T-helper 1 cell treated with Interleukin-12 subunit alpha and Interleukin-12 subunit beta and Interleukin-4 antibody, amounts not matched to agents 30 ng/mL and 1 ng/mL, for 36 hours (primary cell): ENCODE measurements around the gene DGCR8. TPM values are rescaled to one million over a fixed set of nuclear protein-coding genes. Genes with fewer than 3 reads are reported as not detected.

Source experiments
- intact Hi-C: fragments of 100-400 bp; cut with micrococcal nuclease; formaldehyde crosslinking; loops from one replicate; pipeline ENCODE4 v1.15.1; 2024
- total RNA-seq: library from RNA; stranded (reverse); gene quantifications from 2 replicates; pipeline ENCODE4 v1.2.3, GENCODE V29; 2022

DGCR8 gene
- total RNA-seq, 1 donor from 2014 or later = 66.1 TPM

DNA sequence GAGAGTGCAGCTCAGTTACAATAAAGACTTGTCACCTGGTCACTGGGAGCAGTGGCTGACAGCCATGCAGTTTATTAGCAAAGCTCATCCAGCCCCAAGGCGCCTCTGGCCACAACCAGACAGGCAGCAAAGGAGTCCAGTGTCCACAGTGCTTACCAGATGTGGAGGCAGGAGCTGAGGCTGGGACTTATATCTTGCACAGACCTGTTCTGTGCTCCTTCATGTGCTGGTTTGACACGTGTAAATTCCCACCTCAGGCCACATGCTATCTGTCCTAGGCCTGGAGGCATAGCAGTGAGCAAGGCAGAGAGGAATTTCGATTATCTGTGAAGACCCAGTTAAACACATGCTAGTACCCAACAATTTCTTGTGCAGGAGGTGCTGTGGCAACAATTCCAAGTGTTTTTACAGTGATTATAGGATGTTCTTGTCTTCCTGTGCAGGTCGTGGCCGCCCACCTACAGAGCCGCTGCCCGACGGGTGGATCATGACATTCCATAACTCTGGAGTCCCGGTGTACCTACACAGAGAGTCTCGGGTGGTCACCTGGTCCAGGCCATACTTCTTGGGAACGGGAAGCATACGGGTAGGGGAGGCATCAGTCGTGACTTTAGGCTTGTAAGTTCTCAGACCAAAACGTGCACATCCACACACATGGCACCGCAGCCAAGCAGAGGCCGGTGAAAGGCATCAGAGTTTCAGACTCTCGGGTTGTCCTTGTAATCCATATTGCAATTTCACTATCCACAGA, 9.4 kb downstream of the DGCR8 start:
- intact Hi-C loops = no loop called here

- intact Hi-C loops = no loop called here
Measured at GRCh38 chr22:20089977-20090729, 10.1 kb downstream of the DGCR8 start.

- intact Hi-C loops = no loop called here
Measured at GRCh38 chr22:20090730-20091240, 10.7 kb downstream of the DGCR8 start.

DNA sequence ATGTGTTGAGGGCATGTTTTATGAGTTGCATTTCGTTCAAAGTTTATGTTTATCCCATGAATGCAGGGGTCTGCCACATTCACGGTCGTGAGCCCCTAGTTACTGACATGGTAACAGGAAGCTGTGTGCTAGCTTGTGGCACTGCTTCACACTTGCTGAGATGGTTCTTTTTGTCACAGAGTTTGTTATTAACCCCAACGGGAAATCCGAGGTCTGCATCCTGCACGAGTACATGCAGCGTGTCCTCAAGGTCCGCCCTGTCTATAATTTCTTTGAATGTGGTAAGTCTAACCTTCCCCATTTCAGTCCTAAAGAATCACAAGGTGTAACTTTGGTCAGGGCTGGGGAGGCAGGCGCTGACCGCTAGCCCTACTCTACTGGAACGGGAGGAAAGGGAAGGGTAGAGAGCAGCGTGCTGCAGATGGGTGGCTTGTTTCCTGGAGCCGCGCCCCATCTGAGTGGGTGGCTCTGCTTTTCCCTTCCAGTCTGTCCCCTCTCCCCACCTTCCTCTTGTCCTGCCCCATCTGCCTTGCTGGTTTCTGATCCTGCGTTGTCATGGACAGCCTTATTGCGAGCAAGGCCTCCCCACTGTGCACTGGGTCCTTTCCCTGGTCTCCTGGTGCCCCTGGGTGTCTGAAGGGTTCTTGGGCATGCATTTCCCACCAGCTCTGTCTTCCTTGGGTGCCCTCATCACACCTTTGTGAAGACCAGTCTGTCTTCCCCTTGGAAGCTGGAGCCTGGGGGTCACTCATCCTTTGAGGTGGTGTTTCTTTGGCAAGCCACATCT, 11.8 kb downstream of the DGCR8 start:
- intact Hi-C loops = no loop called here

GRCh38 chr22:20092477-20092854, 12.4 kb downstream of the DGCR8 start:
- intact Hi-C loops = no loop called here

GRCh38 chr22:20093418-20094196, 13.6 kb downstream of the DGCR8 start:
- intact Hi-C loops = no loop called here

- intact Hi-C loops = no loop called here
Measured at GRCh38 chr22:20094197-20094807, 14.3 kb downstream of the DGCR8 start.

DNA sequence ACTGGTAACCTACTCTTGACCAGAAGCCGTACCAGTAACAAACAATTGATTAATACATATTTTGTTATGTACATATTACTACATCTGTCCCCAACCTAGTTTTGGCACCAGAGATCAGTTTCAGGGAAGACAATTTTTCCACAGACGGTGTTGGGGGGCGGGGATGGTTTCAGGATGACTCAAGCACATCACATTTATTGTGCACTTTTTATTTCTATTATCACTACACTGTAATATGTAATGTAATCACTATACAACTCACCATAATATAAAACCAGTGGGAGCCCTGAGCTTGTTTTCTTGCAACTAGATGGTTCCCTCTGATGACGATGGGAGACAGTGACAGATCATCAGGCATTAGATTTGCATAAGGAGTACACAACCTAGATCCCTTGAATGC, 15.5 kb downstream of the DGCR8 start:
- intact Hi-C loops = no loop called here

DNA sequence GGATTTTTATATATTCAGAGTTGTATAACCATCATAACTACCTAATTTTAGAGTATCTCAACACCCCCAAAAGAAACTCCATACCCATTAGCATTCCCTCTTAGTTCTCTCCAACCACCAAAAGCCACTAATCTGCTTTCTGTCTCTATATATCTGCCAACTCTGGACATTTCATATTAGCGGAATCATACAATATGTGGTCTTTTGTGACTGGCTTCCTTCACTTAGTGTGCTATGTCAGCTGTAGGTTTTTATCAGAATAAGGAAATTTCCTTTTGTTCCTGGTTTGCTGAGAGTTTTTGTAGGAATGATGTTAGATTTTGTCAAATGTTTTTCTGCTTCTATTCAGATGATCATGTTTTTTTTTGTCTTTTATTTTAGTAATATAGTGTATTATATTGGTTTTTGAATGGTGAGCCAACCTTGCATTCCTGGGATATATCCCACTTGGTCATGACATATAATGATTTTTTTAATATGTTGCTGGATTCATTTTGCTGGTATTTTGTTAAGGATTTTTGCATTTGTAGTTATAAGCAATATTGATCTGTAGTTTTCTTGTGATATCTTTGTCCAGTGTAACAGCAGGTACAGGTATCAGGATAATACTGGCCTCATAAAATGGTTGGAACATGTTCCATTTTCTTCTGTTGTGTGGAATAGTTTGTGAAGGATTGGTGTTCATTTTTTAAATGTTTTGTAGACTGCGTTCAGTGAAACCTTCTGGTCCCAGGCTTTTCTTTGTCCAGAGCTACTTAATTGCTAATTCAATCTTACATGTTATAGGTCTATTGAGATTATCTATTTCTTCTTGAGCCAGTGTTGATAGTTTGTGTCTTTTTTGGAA, 16.8 kb downstream of the DGCR8 start:
- intact Hi-C loops = no loop called here

GRCh38 chr22:20099099-20099711, 19.2 kb downstream of the DGCR8 start:
- intact Hi-C loops = no loop called here

- intact Hi-C loops = no loop called here
Measured at GRCh38 chr22:20101638-20102037, 21.6 kb downstream of the DGCR8 start.

DNA sequence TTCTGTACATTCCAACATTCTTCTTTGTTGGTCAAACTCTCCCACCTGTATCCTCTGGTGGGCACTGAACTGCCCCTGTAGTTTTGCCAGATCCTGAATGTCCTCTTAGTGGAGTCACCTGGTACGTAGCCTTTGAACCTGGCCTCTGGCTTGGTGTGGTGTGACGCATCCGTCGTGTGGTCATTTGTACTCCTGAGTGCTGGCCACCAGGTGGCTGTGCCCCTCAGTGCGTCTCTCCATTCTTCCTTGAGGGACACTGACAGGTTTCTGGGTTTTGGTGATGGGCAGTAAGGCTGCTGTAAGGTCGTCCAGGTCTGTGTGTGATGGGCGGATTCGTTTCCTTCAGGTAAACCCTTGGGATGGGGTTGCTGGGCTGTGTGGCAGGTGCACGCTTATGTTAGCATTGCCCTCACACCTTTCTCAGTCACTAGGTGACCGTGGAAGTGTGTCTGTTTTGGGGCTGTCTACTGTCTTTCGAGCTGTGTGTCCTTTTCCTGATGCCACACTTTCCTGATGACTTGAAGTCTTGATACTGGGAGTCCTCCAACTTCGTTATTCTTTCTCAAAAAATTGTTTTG, 22.3 kb downstream of the DGCR8 start:
- intact Hi-C loops = no loop called here

DNA sequence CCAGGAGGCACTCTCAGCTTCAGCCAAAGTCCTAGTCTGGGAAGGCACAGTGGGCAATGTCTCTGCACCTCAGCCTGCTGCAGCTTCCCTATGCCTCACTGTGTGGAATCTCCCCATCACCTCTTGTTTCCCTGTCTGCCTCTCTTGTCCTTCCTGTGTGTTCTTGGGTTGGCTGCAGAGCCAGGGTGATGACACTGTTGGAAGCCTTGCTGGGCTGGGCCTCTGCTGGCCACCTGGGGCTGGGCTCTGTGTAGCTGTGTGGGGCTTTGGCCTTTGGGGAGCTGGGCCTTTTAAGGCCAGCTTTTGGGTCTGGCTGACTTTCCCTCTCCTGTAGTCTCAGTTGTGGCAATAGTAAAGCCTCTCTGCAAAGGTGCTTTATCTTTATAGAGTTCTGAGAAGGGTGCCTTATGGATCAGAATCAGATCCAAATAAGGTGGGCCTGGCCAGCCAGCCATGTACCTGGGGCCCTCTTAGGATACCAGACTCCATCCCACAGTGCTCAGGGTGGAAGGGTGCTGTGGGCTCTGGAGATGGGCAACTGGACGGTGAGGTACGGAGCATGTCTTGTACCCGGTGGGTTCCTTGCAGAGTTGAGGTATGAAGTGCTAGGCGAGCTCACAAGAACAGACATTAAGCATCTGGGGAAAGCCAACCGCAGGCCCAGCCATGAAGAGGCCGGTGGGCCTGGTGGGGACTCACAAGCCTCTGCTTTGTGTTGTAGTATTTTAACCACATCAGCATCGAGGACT, 25.6 kb downstream of the DGCR8 start:
- intact Hi-C loops = no loop called here

- intact Hi-C loops = no loop called here
Measured at GRCh38 chr22:20106205-20106848, 26.3 kb downstream of the DGCR8 start.

DNA sequence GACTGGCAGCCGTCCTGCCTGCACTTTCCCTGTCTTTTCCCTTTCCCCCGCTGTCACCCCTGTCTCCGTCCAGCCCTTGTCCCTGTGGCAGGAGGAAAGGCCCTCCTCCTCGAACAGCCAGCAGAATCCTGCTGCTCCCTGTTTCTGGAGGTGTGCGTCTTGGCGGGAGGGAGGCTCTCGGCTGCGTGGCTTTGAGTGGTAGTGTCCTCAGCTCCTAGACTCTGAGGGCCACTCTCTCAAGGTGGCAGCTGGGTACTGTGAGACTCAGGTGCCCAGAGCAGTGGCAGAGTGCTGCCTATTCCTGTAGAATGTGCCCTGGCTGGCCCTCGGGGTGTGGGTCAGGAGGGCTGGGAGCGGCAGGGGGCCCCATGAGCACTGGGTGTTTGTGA, 26.8 kb downstream of the DGCR8 start:
- intact Hi-C loops = no loop called here

- intact Hi-C loops = no loop called here
Measured at GRCh38 chr22:20107471-20107901, 27.4 kb downstream of the DGCR8 start.

GRCh38 chr22:20107951-20108756, 28.1 kb downstream of the DGCR8 start:
- intact Hi-C loops = no loop called here
